GM12892 (cell line): Measurements from ENCODE around the gene STK10.

ENCODE experiments used
- POLR2A ChIP-seq: IDR thresholded peaks from 2 replicates; pipeline ENCODE4 v1.6.1; 2011; ENCODE audit warnings: low read depth, low read length, control low read depth
- POLR2AphosphoS5 ChIP-seq: IDR thresholded peaks from 2 replicates; pipeline ENCODE4 v1.6.1; 2011; ENCODE audit warnings: low read depth, low read length, control low read depth

- no peak for TF ChIP-seq POLR2AphosphoS5
- no peak for TF ChIP-seq POLR2A
Observed at GRCh38 chr5:172043865-172044264, 144.2 kb downstream of the STK10 start.
